GM12878 (cell line): ENCODE results near the gene MAP7. TPM values are rescaled to one million over a fixed set of nuclear protein-coding genes. Genes with fewer than 3 reads are reported as not detected.

Source experiments
- ATAC-seq: fragments of 200-7000 bp; cut with Tn5 transposase; 3 replicates; pipeline ENCODE4 v1.9.1; 2020; ENCODE audit warnings: mild to moderate bottlenecking, moderate library complexity
- BruUV-seq: library from RNA; stranded (reverse); fragments of 400-500 nt; replicated peaks from 2 replicates; lab custom pipeline; 2021; lab: Mats Ljungman, UMichigan
- CTCF ChIA-PET: fragments of 300-600 bp; sonication (Branson Sonifier 250); formaldehyde crosslinking; extraction: SDS; loops from one replicate; lab custom pipeline; 2021; ENCODE audit warnings: inconsistent platforms; lab: Yijun Ruan, JAX
- POLR2A ChIA-PET: fragments of 350-600 bp; formaldehyde crosslinking; extraction: SDS; loops from one replicate; lab custom pipeline; 2021; ENCODE audit warnings: inconsistent platforms; lab: Charles Lee
- RAD21 ChIA-PET: fragments of 300-600 bp; sonication (Branson Sonifier 250); formaldehyde crosslinking; loops from one replicate; lab custom pipeline; 2023; ENCODE audit warnings: antibody characterized with exemption; ENCODE audit not compliant: unreplicated experiment; lab: Charles Lee
- SMC1A ChIA-PET: fragments of 300-600 bp; sonication (Branson Sonifier 250); formaldehyde crosslinking; loops from one replicate; lab custom pipeline; 2023; ENCODE audit not compliant: unreplicated experiment, uncharacterized antibody; lab: Charles Lee
- DNase-seq: peaks from one replicate; pipeline ENCODE4 v3.0.0-alpha.2; 2011; ENCODE audit warnings: low read depth, low spot score
- FAIRE-seq: peaks from 3 replicates; lab custom pipeline; 2011; peaks lifted over from hg19 to GRCh38; lab: Jason Lieb, UNC
- H2AFZ ChIP-seq: 2 replicates; pipeline ENCODE4 v1.6.0; 2011; ENCODE audit warnings: low read depth, low read length, control low read depth; ENCODE audit not compliant: control insufficient read depth
- H3K27ac ChIP-seq: 2 replicates; pipeline ENCODE4 v1.5.1; 2011; ENCODE audit warnings: control low read depth; ENCODE audit not compliant: control insufficient read depth, insufficient read depth
- H3K27me3 ChIP-seq, 2 experiments: replicated peaks in 1 of 2; 2 replicates each; pipeline versions ENCODE4 v1.6.0 to v1.6.1; 2011; ENCODE audit warnings: low read length in 1 of 2; ENCODE audit not compliant: control insufficient read depth in 2 of 2, insufficient read depth in 2 of 2
- H3K36me3 ChIP-seq, 2 experiments: 2 replicates each; pipeline ENCODE4 v1.5.1; 2011; ENCODE audit warnings: low read length in 1 of 2; ENCODE audit not compliant: control insufficient read depth in 2 of 2, insufficient read depth in 2 of 2
- H3K4me1 ChIP-seq: 2 replicates; pipeline ENCODE4 v1.6.1; 2011; ENCODE audit warnings: mild to moderate bottlenecking, low read length, moderate library complexity, mixed read lengths; ENCODE audit not compliant: control insufficient read depth, insufficient read depth
- H3K4me2 ChIP-seq: 2 replicates; pipeline ENCODE4 v1.6.0; 2011; ENCODE audit warnings: control low read depth; ENCODE audit not compliant: control insufficient read depth, insufficient read depth
- H3K4me3 ChIP-seq: fragments of 200-600 bp; sonication (generic); 2 replicates; pipeline ENCODE4 v1.5.1; 2016
- H3K79me2 ChIP-seq: 2 replicates; pipeline ENCODE4 v1.6.0; 2011; ENCODE audit warnings: low read length; ENCODE audit not compliant: control insufficient read depth, insufficient read depth
- H3K9ac ChIP-seq: 2 replicates; pipeline ENCODE4 v1.8.0; 2011; ENCODE audit warnings: low read length, control low read depth, mixed read lengths; ENCODE audit not compliant: control insufficient read depth, insufficient read depth
- H3K9me3 ChIP-seq: replicated peaks from 3 replicates; pipeline ENCODE4 v1.5.1; 2011; ENCODE audit warnings: mild to moderate bottlenecking, low read length; ENCODE audit not compliant: control insufficient read depth, insufficient read depth
- H4K20me1 ChIP-seq: 2 replicates; pipeline ENCODE4 v1.6.0; 2011; ENCODE audit not compliant: control insufficient read depth, insufficient read depth
- BACH1 ChIP-seq: fragments of 450-650 bp; IDR thresholded peaks from 2 replicates; pipeline ENCODE4 v1.6.1; 2017; ENCODE audit warnings: mild to moderate bottlenecking, borderline replicate concordance
- CEBPB ChIP-seq, 2 experiments: fragments of 150-350 bp in 1 of 2; IDR thresholded peaks; 2 replicates each; pipeline ENCODE4 v1.6.1; 2012 to 2014; ENCODE audit warnings: low read depth in 2 of 2, low read length in 2 of 2, borderline replicate concordance in 1 of 2, inconsistent platforms in 1 of 2
- CHD4 ChIP-seq: fragments of 200-600 bp; sonication (generic); IDR thresholded peaks from 2 replicates; pipeline ENCODE4 v1.6.1; 2016; ENCODE audit warnings: mild to moderate bottlenecking
- CREB1 ChIP-seq: IDR thresholded peaks from 2 replicates; pipeline ENCODE4 v1.6.1; 2012; ENCODE audit warnings: low read depth, mild to moderate bottlenecking, inconsistent platforms
- FOS ChIP-seq: IDR thresholded peaks from 3 replicates; pipeline ENCODE4 v1.6.1; 2011; ENCODE audit warnings: borderline replicate concordance; ENCODE audit not compliant: insufficient read length; ENCODE audit errors: extremely low read depth
- LARP7 ChIP-seq: fragments of 450-650 bp; IDR thresholded peaks from 2 replicates; pipeline ENCODE4 v1.6.1; 2017; ENCODE audit warnings: mild to moderate bottlenecking
- MTA3 ChIP-seq: IDR thresholded peaks from 2 replicates; pipeline ENCODE4 v1.6.1; 2012; ENCODE audit warnings: low read length, inconsistent platforms, borderline replicate concordance
- NFIC ChIP-seq: IDR thresholded peaks from 2 replicates; pipeline ENCODE4 v1.6.1; 2012; ENCODE audit warnings: low read depth, mild to moderate bottlenecking, inconsistent platforms, low read length, moderate library complexity
- RAD21 ChIP-seq: IDR thresholded peaks from 2 replicates; pipeline ENCODE4 v1.6.1; 2011; ENCODE audit warnings: mild to moderate bottlenecking, low read depth, low read length, moderate library complexity; ENCODE audit not compliant: insufficient read depth
- STAT3 ChIP-seq: IDR thresholded peaks from 2 replicates; pipeline ENCODE4 v1.6.1; 2011; ENCODE audit warnings: low read depth, low read length, improper control_type of control experiment
- ZBTB40 ChIP-seq: fragments of 450-650 bp; IDR thresholded peaks from 2 replicates; pipeline ENCODE4 v1.6.1; 2016; ENCODE audit warnings: mild to moderate bottlenecking, moderate library complexity, borderline replicate concordance
- WGBS: methylation state at CpG from one replicate; pipeline ENCODE4 v1.1.6; 2016; ENCODE audit warnings: low lambda C conversion rate; ENCODE audit not compliant: insufficient replicate concordance, insufficient coverage; ENCODE audit errors: missing lambda C conversion rate; 5-methylcytosine and 5-hydroxymethylcytosine counted together
- in situ Hi-C: fragments of 300-500 bp; cut with MboI; formaldehyde crosslinking; loops from 9 replicates; pipeline ENCODE4 v1.14.3; 2018; ENCODE audit warnings: mixed read lengths
- intact Hi-C: fragments of 100-400 bp; cut with micrococcal nuclease; formaldehyde crosslinking; loops from one replicate; pipeline ENCODE4 v1.14.2; 2022; ENCODE audit not compliant: unreplicated experiment
- polyA plus RNA-seq, 11 experiments: library from polyadenylated mRNA; depleted of rRNA in 4 of 11; unstranded in 6 of 11; stranded (reverse) in 5 of 11; fragments of >200 nt; fragmentation: Nextera tagmentation in 4 of 11; fragmentation: Illumina TruSeq in 1 of 11; extraction: Ambion mirVana in 4 of 11; extraction: Trizol in 1 of 11; gene quantifications; 1 replicate in 1 of 11; 2 replicates in 10 of 11; pipeline versions ENCODE4 v1.2.1 to v1.2.3, GENCODE V29; 2011 to 2016; ENCODE audit warnings: inconsistent platforms in 2 of 11, missing spikeins in 2 of 11, low read depth in 1 of 11
- total RNA-seq, 4 experiments: library from RNA; depleted of rRNA in 3 of 4; stranded (reverse); fragments of >200 nt in 3 of 4; fragmentation: Illumina TruSeq in 1 of 4; extraction: Trizol in 1 of 4; gene quantifications; 2 replicates each; pipeline versions ENCODE4 v1.2.1 to v1.2.3, GENCODE V29; 2013 to 2021
- TF ChIP-seq, protein P1 (sequence below): fragments of 450-650 bp; IDR thresholded peaks from 2 replicates; pipeline ENCODE4 v1.6.1; 2017; ENCODE audit warnings: mild to moderate bottlenecking
- TF ChIP-seq, protein P2 (sequence below): fragments of 450-650 bp; conservative IDR thresholded peaks from 2 replicates; pipeline ENCODE4 v1.6.1; 2017; ENCODE audit warnings: mild to moderate bottlenecking, moderate library complexity

Gene MAP7
- total and polyA plus RNA-seq, 10 of the 15 experiments (the other 5 are each of a cell fraction or from before 2014, with no cell fraction given) = 0.04 to 0.17 (median 0.08) TPM; not detected in 2

DNA sequence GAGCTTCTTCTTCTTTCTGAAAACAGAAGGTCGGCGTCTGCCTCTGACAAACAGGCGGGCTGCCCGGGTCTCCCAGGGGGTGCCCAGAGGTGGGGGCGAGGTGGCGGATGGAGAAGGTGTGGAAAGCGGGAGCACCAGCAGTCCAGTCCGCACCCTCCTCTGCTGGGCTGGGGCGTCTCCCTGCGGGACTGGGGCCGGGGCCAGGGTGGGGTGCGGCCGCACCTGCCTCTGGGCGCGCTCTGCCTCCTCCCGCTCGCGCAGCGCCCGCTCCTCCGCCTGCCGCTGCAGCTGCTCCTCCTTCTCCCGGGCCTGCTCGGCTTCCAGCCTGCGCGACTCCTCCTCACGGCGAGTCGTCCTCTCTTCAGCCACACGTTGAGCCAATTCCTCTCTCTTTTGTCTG is 189.4 kb downstream of the MAP7 start (continued):
- TF ChIP-seq, protein P1, sequence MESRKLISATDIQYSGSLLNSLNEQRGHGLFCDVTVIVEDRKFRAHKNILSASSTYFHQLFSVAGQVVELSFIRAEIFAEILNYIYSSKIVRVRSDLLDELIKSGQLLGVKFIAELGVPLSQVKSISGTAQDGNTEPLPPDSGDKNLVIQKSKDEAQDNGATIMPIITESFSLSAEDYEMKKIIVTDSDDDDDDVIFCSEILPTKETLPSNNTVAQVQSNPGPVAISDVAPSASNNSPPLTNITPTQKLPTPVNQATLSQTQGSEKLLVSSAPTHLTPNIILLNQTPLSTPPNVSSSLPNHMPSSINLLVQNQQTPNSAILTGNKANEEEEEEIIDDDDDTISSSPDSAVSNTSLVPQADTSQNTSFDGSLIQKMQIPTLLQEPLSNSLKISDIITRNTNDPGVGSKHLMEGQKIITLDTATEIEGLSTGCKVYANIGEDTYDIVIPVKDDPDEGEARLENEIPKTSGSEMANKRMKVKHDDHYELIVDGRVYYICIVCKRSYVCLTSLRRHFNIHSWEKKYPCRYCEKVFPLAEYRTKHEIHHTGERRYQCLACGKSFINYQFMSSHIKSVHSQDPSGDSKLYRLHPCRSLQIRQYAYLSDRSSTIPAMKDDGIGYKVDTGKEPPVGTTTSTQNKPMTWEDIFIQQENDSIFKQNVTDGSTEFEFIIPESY = no peak
- TF ChIP-seq, protein P2, sequence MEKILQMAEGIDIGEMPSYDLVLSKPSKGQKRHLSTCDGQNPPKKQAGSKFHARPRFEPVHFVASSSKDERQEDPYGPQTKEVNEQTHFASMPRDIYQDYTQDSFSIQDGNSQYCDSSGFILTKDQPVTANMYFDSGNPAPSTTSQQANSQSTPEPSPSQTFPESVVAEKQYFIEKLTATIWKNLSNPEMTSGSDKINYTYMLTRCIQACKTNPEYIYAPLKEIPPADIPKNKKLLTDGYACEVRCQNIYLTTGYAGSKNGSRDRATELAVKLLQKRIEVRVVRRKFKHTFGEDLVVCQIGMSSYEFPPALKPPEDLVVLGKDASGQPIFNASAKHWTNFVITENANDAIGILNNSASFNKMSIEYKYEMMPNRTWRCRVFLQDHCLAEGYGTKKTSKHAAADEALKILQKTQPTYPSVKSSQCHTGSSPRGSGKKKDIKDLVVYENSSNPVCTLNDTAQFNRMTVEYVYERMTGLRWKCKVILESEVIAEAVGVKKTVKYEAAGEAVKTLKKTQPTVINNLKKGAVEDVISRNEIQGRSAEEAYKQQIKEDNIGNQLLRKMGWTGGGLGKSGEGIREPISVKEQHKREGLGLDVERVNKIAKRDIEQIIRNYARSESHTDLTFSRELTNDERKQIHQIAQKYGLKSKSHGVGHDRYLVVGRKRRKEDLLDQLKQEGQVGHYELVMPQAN = no peak
- TF ChIP-seq BACH1 (no peak), CEBPB (IDR thresholded peaks at IDR 0.05; ENCODE audit: borderline replicate concordance in 1 of 2, low read depth in 2 of 2, low read length in 2 of 2) (no peak), FOS (no peak), CHD4 (no peak)
- TF ChIP-seq, all 136 proteins: peak for 0

- no peak for FAIRE-seq
- no TSS peak for BruUV-seq
- RAD21 ChIA-PET = no interaction called here
- TF ChIP-seq NFIC (no peak), MTA3 (no peak), LARP7 (no peak), ZBTB40 (no peak), STAT3 (no peak), CEBPB (IDR thresholded peaks at IDR 0.05; ENCODE audit: borderline replicate concordance in 1 of 2, low read depth in 2 of 2, low read length in 2 of 2) (no peak), CREB1 (no peak), RAD21 (no peak)
Measured at GRCh38 chr6:136359851-136360250, 190.4 kb downstream of the MAP7 start.

More at GRCh38 chr6:136359851-136360250, 190.4 kb downstream of the MAP7 start:
- ChIA-PET SMC1A (no interaction called here), POLR2A (no interaction called here), CTCF (no interaction called here)
- no peak overlapping the region for H2AFZ ChIP-seq
- no peak overlapping the region for H3K4me2 ChIP-seq
- 58% methylated on average over 6 of the region's 6 CpGs for WGBS
- no peaks in the 10 kb centered on the region for H4K20me1 ChIP-seq
- intact Hi-C loops = no loop called here
- no peaks in the 10 kb centered on the region for H3K79me2 ChIP-seq
- no peak overlapping the region for H3K27ac ChIP-seq
- H3K4me3 ChIP-seq = no peak overlapping the region
- H3K9me3 ChIP-seq = no peaks in the 10 kb centered on the region
- in situ Hi-C loops = no loop called here
- no peak overlapping the region for H3K9ac ChIP-seq
- DNase-seq = no peak
- no peaks in the 10 kb centered on the region for H3K4me1 ChIP-seq
- ATAC-seq = no peak
- H3K36me3 ChIP-seq = no peaks in the 10 kb centered on the region
- peaks cover 3 to 5% of the 10 kb centered on the region in 2 experiments; a peak in 2 of 4 replicates for H3K27me3 ChIP-seq
